NB4 (cell line): ENCODE results near the gene ZNF567.

Source experiments
- DNase-seq: peaks from one replicate; pipeline ENCODE4 v3.0.0; 2010; ENCODE audit warnings: low read depth
- H3K4me3 ChIP-seq: one replicate; pipeline ENCODE4 v1.5.1; 2011; ENCODE audit warnings: mild to moderate bottlenecking, low read depth, low read length, moderate library complexity
- MYC ChIP-seq: IDR thresholded peaks from 2 replicates; pipeline ENCODE4 v1.6.1; 2011; ENCODE audit warnings: low read depth, low read length
- POLR2A ChIP-seq: IDR thresholded peaks from 2 replicates; pipeline ENCODE4 v1.6.1; 2011; ENCODE audit warnings: mild to moderate bottlenecking; ENCODE audit not compliant: insufficient read length; ENCODE audit errors: extremely low read depth
- TF ChIP-seq, protein P1 (sequence below): IDR thresholded peaks from 2 replicates; pipeline ENCODE4 v1.6.1; 2011; ENCODE audit warnings: low read depth, low read length
- TF ChIP-seq, protein P2 (sequence below): IDR thresholded peaks from one replicate; pipeline ENCODE4 v1.5.1; 2012; ENCODE audit warnings: low read depth, low read length

Gene ZNF567

DNA sequence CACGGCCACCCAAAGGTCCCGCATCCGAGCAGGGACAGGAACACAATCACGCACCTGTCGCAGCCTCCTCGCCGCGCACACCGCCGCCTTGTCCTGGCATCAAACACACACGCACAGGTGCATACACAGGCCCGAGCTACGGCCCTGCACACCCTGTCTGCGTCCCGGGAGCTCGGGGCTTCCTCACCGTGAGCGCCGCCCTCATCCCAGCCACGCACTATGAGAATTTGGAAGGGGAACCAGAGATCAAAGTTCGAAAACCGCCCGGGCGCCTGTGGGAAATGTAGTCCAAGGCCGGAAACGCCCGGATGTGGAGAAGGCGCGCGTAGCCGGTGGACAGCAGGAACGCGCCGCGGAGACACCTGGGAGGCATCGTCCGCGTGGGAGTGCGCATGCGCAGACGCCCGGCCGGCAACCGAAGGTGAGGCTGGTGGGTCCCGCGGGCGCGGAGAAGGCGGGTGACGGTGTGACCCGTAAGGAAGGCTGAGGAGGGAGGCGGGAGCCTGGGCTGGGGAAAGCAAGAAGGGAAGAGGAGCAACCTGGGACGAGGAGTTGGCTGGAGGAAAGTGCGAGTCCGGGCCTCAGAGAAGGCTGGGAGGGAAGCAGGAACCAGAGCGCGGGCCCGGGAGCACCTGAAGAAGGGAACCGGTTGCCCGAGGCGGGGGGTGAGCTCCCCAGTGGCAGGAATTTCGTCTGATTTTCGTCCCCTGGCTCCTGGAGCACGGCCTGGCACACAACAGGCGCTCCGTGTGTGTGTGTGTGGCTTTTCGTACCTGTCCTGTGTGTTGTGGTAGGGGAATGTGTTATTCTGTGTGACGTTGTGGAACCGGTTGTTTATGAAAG is at the start of gene ZNF567:
ZNF567 (plus strand) TSS at position 399 of the 843 bp plus-strand sequence. CDS start 7,256 bp downstream, outside the sequence.
- peak within 1 kb of the TSS; percentile 87 for H3K4me3 ChIP-seq
- DNase-seq: peak; percentile 92

DNA sequence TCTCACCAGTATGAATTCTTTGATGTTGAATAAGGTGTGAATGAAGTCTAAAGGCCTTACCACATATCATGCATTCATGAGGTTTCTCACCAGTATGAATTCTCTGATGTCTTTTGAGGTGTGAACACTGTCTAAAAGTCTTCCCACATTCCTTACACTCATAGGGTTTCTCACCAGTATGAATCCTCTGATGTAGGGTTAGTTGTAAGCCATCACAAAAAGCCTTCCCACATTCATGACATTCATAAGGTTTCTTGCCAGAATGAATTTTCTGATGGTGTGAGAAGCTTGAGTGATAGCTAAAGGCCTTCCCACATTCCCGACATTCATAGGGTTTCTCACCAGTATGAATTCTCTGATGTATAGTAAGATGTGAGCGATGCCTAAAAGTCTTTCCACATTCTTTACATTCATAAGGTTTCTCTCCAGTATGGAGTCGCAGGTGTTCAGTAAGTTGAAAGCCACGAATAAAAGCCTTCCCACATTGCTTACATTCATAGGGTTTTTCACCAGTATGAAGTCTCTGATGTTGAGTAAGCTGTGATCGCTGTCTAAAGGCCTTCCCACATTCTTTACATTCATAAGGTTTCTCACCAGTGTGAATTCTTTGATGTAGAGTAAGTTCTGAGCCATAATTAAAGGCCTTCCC is 48.4 kb upstream of the ZNF567 start:
- no peak overlapping the region for H3K4me3 ChIP-seq
- TF ChIP-seq MYC: no peak
- no peak for TF ChIP-seq POLR2A
- TF ChIP-seq, protein P1, sequence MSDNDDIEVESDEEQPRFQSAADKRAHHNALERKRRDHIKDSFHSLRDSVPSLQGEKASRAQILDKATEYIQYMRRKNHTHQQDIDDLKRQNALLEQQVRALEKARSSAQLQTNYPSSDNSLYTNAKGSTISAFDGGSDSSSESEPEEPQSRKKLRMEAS: no peak
- TF ChIP-seq, protein P2, sequence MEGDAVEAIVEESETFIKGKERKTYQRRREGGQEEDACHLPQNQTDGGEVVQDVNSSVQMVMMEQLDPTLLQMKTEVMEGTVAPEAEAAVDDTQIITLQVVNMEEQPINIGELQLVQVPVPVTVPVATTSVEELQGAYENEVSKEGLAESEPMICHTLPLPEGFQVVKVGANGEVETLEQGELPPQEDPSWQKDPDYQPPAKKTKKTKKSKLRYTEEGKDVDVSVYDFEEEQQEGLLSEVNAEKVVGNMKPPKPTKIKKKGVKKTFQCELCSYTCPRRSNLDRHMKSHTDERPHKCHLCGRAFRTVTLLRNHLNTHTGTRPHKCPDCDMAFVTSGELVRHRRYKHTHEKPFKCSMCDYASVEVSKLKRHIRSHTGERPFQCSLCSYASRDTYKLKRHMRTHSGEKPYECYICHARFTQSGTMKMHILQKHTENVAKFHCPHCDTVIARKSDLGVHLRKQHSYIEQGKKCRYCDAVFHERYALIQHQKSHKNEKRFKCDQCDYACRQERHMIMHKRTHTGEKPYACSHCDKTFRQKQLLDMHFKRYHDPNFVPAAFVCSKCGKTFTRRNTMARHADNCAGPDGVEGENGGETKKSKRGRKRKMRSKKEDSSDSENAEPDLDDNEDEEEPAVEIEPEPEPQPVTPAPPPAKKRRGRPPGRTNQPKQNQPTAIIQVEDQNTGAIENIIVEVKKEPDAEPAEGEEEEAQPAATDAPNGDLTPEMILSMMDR: no peak
- DNase-seq: peak; percentile 1

More for the DNA sequence above, at the start of gene ZNF567:
- peak; percentile 69 for TF ChIP-seq POLR2A
- TF ChIP-seq MYC: peak; percentile 11; the same call in 1 of the 2 replicates
- TF ChIP-seq, protein P2: no peak
- TF ChIP-seq, protein P1: peak; percentile 30; the same call in 1 of the 2 replicates

DNA sequence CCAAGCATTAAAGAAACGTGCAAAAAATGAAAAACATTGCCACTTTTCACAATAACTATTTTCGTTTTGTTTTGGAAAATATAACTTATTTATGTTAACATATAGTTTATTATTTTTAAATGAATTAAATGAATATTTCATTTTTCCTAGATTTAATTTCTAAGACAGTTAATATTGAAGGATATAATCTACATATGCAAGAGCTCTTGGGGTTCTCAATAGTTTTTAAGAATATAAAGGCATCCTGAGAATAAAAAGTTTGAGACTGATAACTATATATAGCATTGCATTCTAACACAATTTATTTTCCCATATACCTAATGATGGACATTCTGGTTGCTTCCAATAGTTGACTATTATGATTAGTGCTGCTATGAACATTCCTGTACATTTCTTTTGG is 40.7 kb upstream of the ZNF567 start:
- H3K4me3 ChIP-seq: no peak overlapping the region
- TF ChIP-seq, protein P1: no peak
- no peak for DNase-seq

DNA sequence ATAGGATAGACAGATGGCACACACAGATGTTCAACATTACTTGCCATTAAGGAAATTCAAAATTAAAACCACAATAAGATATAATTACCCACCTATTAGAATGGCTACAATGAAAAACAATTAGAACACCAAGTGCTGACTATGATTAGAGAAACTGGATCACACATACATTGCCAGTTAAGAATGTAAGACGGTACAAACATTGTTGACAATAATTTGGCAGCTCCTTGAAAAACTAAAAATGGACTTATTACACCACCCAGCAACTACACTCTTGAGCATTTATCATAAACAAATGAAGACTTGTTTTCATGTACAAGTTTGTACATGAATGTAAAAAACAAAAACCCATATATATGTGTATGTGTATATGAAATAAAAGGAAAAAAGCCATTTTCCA is 34.5 kb upstream of the ZNF567 start:
- TF ChIP-seq POLR2A: no peak
- TF ChIP-seq, protein P1: no peak
- no peak overlapping the region for H3K4me3 ChIP-seq
- DNase-seq: no peak

DNA sequence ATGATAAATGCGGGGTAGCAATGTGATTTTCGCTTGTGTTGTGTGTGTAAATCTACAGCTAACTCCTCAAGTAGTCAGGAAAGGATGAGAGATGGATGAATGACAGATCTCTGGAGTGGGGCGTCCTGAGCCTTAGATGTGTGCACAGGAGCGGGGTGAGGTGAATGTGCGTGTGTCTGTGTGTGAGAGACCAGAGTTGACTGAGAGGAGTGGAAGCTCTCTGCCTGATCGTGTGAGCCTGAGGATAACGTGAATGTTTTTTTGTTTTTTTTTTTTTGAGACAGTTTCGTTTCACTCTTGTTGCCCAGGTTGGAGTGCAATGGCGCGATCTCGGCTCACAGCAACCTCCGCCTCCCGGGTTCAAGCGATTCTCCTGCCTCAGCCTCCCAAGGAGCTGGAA is 21.6 kb upstream of the ZNF567 start:
- TF ChIP-seq, protein P2: no peak
- TF ChIP-seq MYC (no peak), POLR2A (no peak)
- TF ChIP-seq, protein P1: no peak

DNA sequence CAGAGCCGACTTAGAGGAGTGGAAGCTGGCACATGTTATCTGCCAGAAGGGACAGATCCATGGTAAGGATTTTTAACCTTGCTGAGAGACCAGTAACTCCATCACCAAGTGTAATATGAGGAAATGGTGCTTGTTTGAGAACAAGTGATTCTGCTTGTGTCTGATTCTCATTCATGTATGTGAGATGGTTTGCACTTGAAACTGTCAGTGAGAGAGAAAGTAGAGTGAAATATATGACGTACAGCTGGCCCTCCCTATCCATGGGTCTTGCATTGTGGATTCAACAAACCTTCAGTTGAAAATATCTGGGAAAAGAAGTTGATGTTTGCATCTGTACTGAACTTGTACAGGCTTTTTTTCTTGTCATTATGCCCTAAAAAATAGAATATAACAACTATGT is 18.8 kb upstream of the ZNF567 start:
- no peak for DNase-seq
- TF ChIP-seq, protein P2: no peak
- TF ChIP-seq POLR2A: no peak
- TF ChIP-seq MYC: no peak
- TF ChIP-seq, protein P1: no peak
- no peak overlapping the region for H3K4me3 ChIP-seq

More for the DNA sequence above, 21.6 kb upstream of the ZNF567 start:
- peak overlapping the region; percentile 88 for H3K4me3 ChIP-seq
- no peak for DNase-seq
